HepG2 (cell line): Measurements from ENCODE around the gene NOVA2. TPM values are rescaled to one million over a fixed set of nuclear protein-coding genes. Genes with fewer than 3 reads are reported as not detected.
A peak's percentile ranks its signal among the peaks of the same experiment; 100 is the strongest.

Experiments used
- ATAC-seq: fragments of 200-7000 bp; cut with Tn5 transposase; 3 replicates; pipeline ENCODE4 v1.9.1; 2020; ENCODE audit warnings: mild to moderate bottlenecking, moderate library complexity
- BruUV-seq: library from RNA; stranded (reverse); fragments of 400-500 nt; replicated peaks from 2 replicates; lab custom pipeline; 2021; lab: Mats Ljungman, UMichigan
- CTCF ChIA-PET: fragments of 300-600 bp; formaldehyde crosslinking; extraction: SDS; loops from one replicate; lab custom pipeline; 2021; ENCODE audit warnings: low total read pairs, inconsistent platforms, low intra/inter-chr PET ratio; lab: Yijun Ruan, JAX
- POLR2A ChIA-PET: fragments of 350-600 bp; sonication (Branson Sonifier 250); formaldehyde crosslinking; loops from one replicate; lab custom pipeline; 2020; ENCODE audit warnings: antibody characterized with exemption, inconsistent platforms; lab: Yijun Ruan, JAX
- DNase-seq: peaks from one replicate; pipeline ENCODE4 v3.0.0-alpha.2; 2015; ENCODE audit warnings: low spot score
- FAIRE-seq: peaks from 3 replicates; lab custom pipeline; 2011; peaks lifted over from hg19 to GRCh38; lab: Jason Lieb, UNC
- H2AFZ ChIP-seq: one replicate; pipeline ENCODE4 v1.6.1; 2011; ENCODE audit warnings: low read length, inconsistent platforms
- H3K27ac ChIP-seq: fragments of 300-600 bp; 3 replicates; pipeline ENCODE4 v1.8.0; 2011; ENCODE audit warnings: mixed run types, mild to moderate bottlenecking, mixed read lengths, low read length, inconsistent platforms; ENCODE audit not compliant: insufficient read depth; ENCODE audit errors: extremely low read length
- H3K27me3 ChIP-seq, 2 experiments: fragments of 200-600 bp in 1 of 2; 2 replicates in 1 of 2; 3 replicates in 1 of 2; pipeline versions ENCODE4 v1.6.0 to v1.8.0; 2011; ENCODE audit warnings: low read length in 2 of 2, mild to moderate bottlenecking in 2 of 2, moderate library complexity in 2 of 2, inconsistent platforms in 1 of 2; ENCODE audit not compliant: insufficient read depth in 2 of 2, control insufficient read depth in 1 of 2
- H3K36me3 ChIP-seq, 2 experiments: fragments of 200-600 bp in 1 of 2; replicated peaks in 1 of 2; 2 replicates in 1 of 2; 3 replicates in 1 of 2; pipeline versions ENCODE4 v1.5.1 to v1.8.0; 2011; ENCODE audit warnings: low read length in 2 of 2, inconsistent platforms in 1 of 2; ENCODE audit not compliant: insufficient read depth in 2 of 2, control insufficient read depth in 1 of 2
- H3K4me1 ChIP-seq: 2 replicates; pipeline ENCODE4 v1.5.1; 2012; ENCODE audit warnings: low read length, inconsistent platforms; ENCODE audit not compliant: insufficient read depth
- H3K4me2 ChIP-seq: 2 replicates; pipeline ENCODE4 v1.6.0; 2011; ENCODE audit warnings: low read depth, low read length, inconsistent platforms
- H3K4me3 ChIP-seq, 3 experiments: fragments of 200-600 bp in 1 of 3; sonication (generic), shearing (Covaris generic) in 1 of 3; replicated peaks in 1 of 3; 2 replicates each; pipeline ENCODE4 v1.5.1; 2011 to 2016; ENCODE audit warnings: low read length in 3 of 3, inconsistent platforms in 2 of 3, low read depth in 2 of 3, mild to moderate bottlenecking in 2 of 3, control low read depth in 1 of 3, mixed read lengths in 1 of 3; ENCODE audit not compliant: insufficient read depth in 1 of 3
- H3K79me2 ChIP-seq: one replicate; pipeline ENCODE4 v1.6.1; 2011; ENCODE audit warnings: low read length, inconsistent platforms; ENCODE audit not compliant: insufficient read depth
- H3K9ac ChIP-seq: 2 replicates; pipeline ENCODE4 v1.6.0; 2011; ENCODE audit warnings: mild to moderate bottlenecking, low read depth, low read length, inconsistent platforms; ENCODE audit not compliant: insufficient read depth
- H3K9me3 ChIP-seq: 2 replicates; pipeline ENCODE4 v1.5.1; 2012; ENCODE audit warnings: mild to moderate bottlenecking, low read length
- H4K20me1 ChIP-seq: 2 replicates; pipeline ENCODE4 v1.6.0; 2011; ENCODE audit warnings: inconsistent platforms, mild to moderate bottlenecking, low read length, moderate library complexity; ENCODE audit not compliant: insufficient read depth
- ATF7 ChIP-seq, 2 experiments: fragments of 450-650 bp in 1 of 2; sonication (generic) in 1 of 2; formaldehyde crosslinking in 1 of 2; IDR thresholded peaks; 2 replicates each; pipeline versions ENCODE4 v1.4.0 to v1.6.1; 2016 to 2020; ENCODE audit warnings: antibody characterized with exemption in 1 of 2, mild to moderate bottlenecking in 1 of 2, missing genetic modification reagents in 1 of 2
- CCAR2 ChIP-seq: fragments of 200-400 bp; formaldehyde crosslinking; optimal IDR thresholded peaks from 2 replicates; pipeline ENCODE3; 2018; ENCODE audit warnings: low read depth, mild to moderate bottlenecking, low read length, moderate library complexity
- CEBPB ChIP-seq: IDR thresholded peaks from 2 replicates; pipeline ENCODE4 v1.6.1; 2011; ENCODE audit warnings: low read depth, low read length, improper control_type of control experiment, borderline replicate concordance
- HOXA5 ChIP-seq: sonication (generic); formaldehyde crosslinking; IDR thresholded peaks from 2 replicates; pipeline ENCODE4 v1.4.0; 2020; ENCODE audit warnings: missing genetic modification reagents
- SOX6 ChIP-seq, 2 experiments: fragments of 450-650 bp in 1 of 2; sonication (generic) in 1 of 2; formaldehyde crosslinking in 1 of 2; IDR thresholded peaks; 2 replicates each; pipeline versions ENCODE4 v1.4.0 to v1.6.1; 2017 to 2020; ENCODE audit warnings: antibody characterized with exemption in 1 of 2, mild to moderate bottlenecking in 1 of 2, missing genetic modification reagents in 1 of 2
- ZFY ChIP-seq: sonication (generic); formaldehyde crosslinking; IDR thresholded peaks from 2 replicates; pipeline ENCODE4 v1.4.0; 2020; ENCODE audit warnings: missing genetic modification reagents
- ZMYM3 ChIP-seq: sonication (generic); formaldehyde crosslinking; IDR thresholded peaks from 2 replicates; pipeline ENCODE4 v1.5.1; 2020; ENCODE audit warnings: mild to moderate bottlenecking, missing genetic modification reagents
- ZNF501 ChIP-seq: sonication (generic); formaldehyde crosslinking; IDR thresholded peaks from 2 replicates; pipeline ENCODE4 v1.5.1; 2020; ENCODE audit warnings: mild to moderate bottlenecking, moderate library complexity, missing genetic modification reagents
- WGBS: methylation state at CpG from one replicate; pipeline ENCODE4 v1.1.6; 2017; ENCODE audit warnings: low lambda C conversion rate; 5-methylcytosine and 5-hydroxymethylcytosine counted together
- in situ Hi-C: cut with HindIII; loops from 2 replicates; pipeline ENCODE4 v1.10.0; 2017; ENCODE audit warnings: low pct_unique_long_range_greater_than_20kb; ENCODE audit not compliant: extremely low pct_ligation_motif_present
- intact Hi-C: fragments of 100-400 bp; cut with micrococcal nuclease; formaldehyde crosslinking; loops from one replicate; pipeline ENCODE4 v1.10.0; 2022; ENCODE audit not compliant: unreplicated experiment
- polyA plus RNA-seq, 8 experiments: library from polyadenylated mRNA; depleted of rRNA in 3 of 8; stranded (reverse) in 7 of 8; unstranded in 1 of 8; fragments of >200 nt; fragmentation: Illumina TruSeq in 4 of 8; extraction: Trizol in 4 of 8; gene quantifications; 2 replicates each; pipeline versions ENCODE4 v1.2.1 to v1.2.3, GENCODE V29; 2011 to 2016; ENCODE audit warnings: low read depth in 4 of 8, missing spikeins in 1 of 8, mixed read lengths in 1 of 8; ENCODE audit not compliant: insufficient read depth in 1 of 8
- total RNA-seq, 5 experiments: library from RNA; depleted of rRNA; stranded (reverse); fragments of >200 nt; fragmentation: Illumina TruSeq; extraction: Trizol; gene quantifications; 2 replicates each; pipeline ENCODE4 v1.2.3, GENCODE V29; 2016; ENCODE audit warnings: low read depth in 1 of 5

Gene NOVA2
- total and polyA plus RNA-seq, 2 of the 13 experiments (the other 11 are each of a cell fraction or from before 2014, with no cell fraction given): not detected

GRCh38 chr19:45994456-45994997, 20.9 kb upstream of the NOVA2 start:
- DNase-seq (no peak), FAIRE-seq (no peak), ATAC-seq (peak; percentile 14)
- POLR2A ChIA-PET: interaction anchor here (0.6 to 1.4 kb wide), 11 partner anchors 11 to 667 kb away, joined by 3 to 11 read pairs (median 3); partner anchors contain the start of genes DACT3 and SYMPK
- Histone ChIP-seq H3K27me3 (peaks cover 0 to 8% of the 10 kb centered on the region in 2 experiments; a peak in 1 of 5 replicates), H3K4me3 (peak overlapping the region; percentile 42 to 66 (median 63)), H3K79me2 (peaks cover 10% of the 10 kb centered on the region), H2AFZ (peak overlapping the region; percentile 39), H3K9me3 (no peaks in the 10 kb centered on the region), H3K4me2 (peak overlapping the region; percentile 88), H3K9ac (peak overlapping the region; percentile 48; the same call in 1 of the 2 replicates), H3K36me3 (0 out of 5 replicates have a peak, but pooled peaks cover 0 to 1% of the 10 kb centered on the region in 2 experiments), H3K27ac (no peak overlapping the region), H3K4me1 (peaks cover 12% of the 10 kb centered on the region; the same call in 1 of the 2 replicates), H4K20me1 (no peaks in the 10 kb centered on the region)
- TF ChIP-seq HOXA5: 0 out of 2 replicates have a peak, but pooled peaks have one; percentile 4
- peak; percentile 45; the same call in 1 of the 2 replicates for TF ChIP-seq ZMYM3
- TF ChIP-seq ATF7 (IDR thresholded peaks at IDR 0.05): 0 out of 2 replicates have a peak, but pooled peaks have one; percentile 11
- TF ChIP-seq ATF7 (CRISPR knock-in tag; IDR thresholded peaks at IDR 0.05): no peak
- TF ChIP-seq ZNF501 (CRISPR knock-in tag): no peak
- no peak for TF ChIP-seq SOX6 (IDR thresholded peaks at IDR 0.05)
- TF ChIP-seq SOX6 (CRISPR knock-in tag; IDR thresholded peaks at IDR 0.05): 0 out of 2 replicates have a peak, but pooled peaks have one; percentile 20
- CTCF ChIA-PET: no interaction called here
- WGBS: 10% methylated on average over 8 of the region's 8 CpGs
- intact Hi-C loops (loop anchor here (10.0 kb wide), 1 partner anchor 70 kb away; no protein-coding TSS in a partner anchor), in situ Hi-C loops (no loop called here)
- no TSS peak for BruUV-seq

GRCh38 chr19:45990113-45990728, 16.6 kb upstream of the NOVA2 start:
- H3K4me2 ChIP-seq: no peak overlapping the region
- WGBS: 31% methylated on average over 12 of the region's 12 CpGs
- ChIA-PET CTCF (no interaction called here), POLR2A (no interaction called here)
- H3K27ac ChIP-seq: no peak overlapping the region
- H4K20me1 ChIP-seq: no peaks in the 10 kb centered on the region
- no peaks in the 10 kb centered on the region for H3K9me3 ChIP-seq
- no peaks in the 10 kb centered on the region for H3K36me3 ChIP-seq
- no peak for FAIRE-seq
- H3K27me3 ChIP-seq: peaks cover 0 to 16% of the 10 kb centered on the region in 2 experiments; a peak in 3 of 5 replicates
- H2AFZ ChIP-seq: no peak overlapping the region
- in situ Hi-C loops: no loop called here
- TF ChIP-seq CCAR2 (no peak), ZFY (CRISPR knock-in tag) (no peak), CEBPB (peak; percentile 51; the same call in 1 of the 2 replicates)
- TF ChIP-seq, all 625 proteins: peak for 1
- Histone ChIP-seq H3K4me1 (no peaks in the 10 kb centered on the region), H3K79me2 (no peaks in the 10 kb centered on the region), H3K4me3 (no peak overlapping the region), H3K9ac (no peak overlapping the region)
- BruUV-seq: no TSS peak
- ATAC-seq (no peak), DNase-seq (no peak)
- intact Hi-C loops: loop anchor here (10.0 kb wide), 1 partner anchor 65 kb away; no protein-coding TSS in a partner anchor
